HepG2 (cell line): ENCODE results near the gene CISH. TPM values are rescaled to one million over a fixed set of nuclear protein-coding genes. Genes with fewer than 3 reads are reported as not detected.

ENCODE experiments used
- ATAC-seq: fragments of 200-7000 bp; cut with Tn5 transposase; 3 replicates; pipeline ENCODE4 v1.9.1; 2020; ENCODE audit warnings: mild to moderate bottlenecking, moderate library complexity
- BruUV-seq: library from RNA; stranded (reverse); fragments of 400-500 nt; replicated peaks from 2 replicates; lab custom pipeline; 2021; lab: Mats Ljungman, UMichigan
- CTCF ChIA-PET: fragments of 300-600 bp; formaldehyde crosslinking; extraction: SDS; loops from one replicate; lab custom pipeline; 2021; ENCODE audit warnings: low total read pairs, inconsistent platforms, low intra/inter-chr PET ratio; lab: Yijun Ruan, JAX
- POLR2A ChIA-PET: fragments of 350-600 bp; sonication (Branson Sonifier 250); formaldehyde crosslinking; loops from one replicate; lab custom pipeline; 2020; ENCODE audit warnings: antibody characterized with exemption, inconsistent platforms; lab: Yijun Ruan, JAX
- DNase-seq: peaks from one replicate; pipeline ENCODE4 v3.0.0-alpha.2; 2015; ENCODE audit warnings: low spot score
- FAIRE-seq: peaks from 3 replicates; lab custom pipeline; 2011; peaks lifted over from hg19 to GRCh38; lab: Jason Lieb, UNC
- H2AFZ ChIP-seq: one replicate; pipeline ENCODE4 v1.6.1; 2011; ENCODE audit warnings: low read length, inconsistent platforms
- H3K27ac ChIP-seq: fragments of 300-600 bp; 3 replicates; pipeline ENCODE4 v1.8.0; 2011; ENCODE audit warnings: mixed run types, mild to moderate bottlenecking, mixed read lengths, low read length, inconsistent platforms; ENCODE audit not compliant: insufficient read depth; ENCODE audit errors: extremely low read length
- H3K27me3 ChIP-seq, 2 experiments: fragments of 200-600 bp in 1 of 2; 2 replicates in 1 of 2; 3 replicates in 1 of 2; pipeline versions ENCODE4 v1.6.0 to v1.8.0; 2011; ENCODE audit warnings: low read length in 2 of 2, mild to moderate bottlenecking in 2 of 2, moderate library complexity in 2 of 2, inconsistent platforms in 1 of 2; ENCODE audit not compliant: insufficient read depth in 2 of 2, control insufficient read depth in 1 of 2
- H3K36me3 ChIP-seq, 2 experiments: fragments of 200-600 bp in 1 of 2; replicated peaks in 1 of 2; 2 replicates in 1 of 2; 3 replicates in 1 of 2; pipeline versions ENCODE4 v1.5.1 to v1.8.0; 2011; ENCODE audit warnings: low read length in 2 of 2, inconsistent platforms in 1 of 2; ENCODE audit not compliant: insufficient read depth in 2 of 2, control insufficient read depth in 1 of 2
- H3K4me1 ChIP-seq: 2 replicates; pipeline ENCODE4 v1.5.1; 2012; ENCODE audit warnings: low read length, inconsistent platforms; ENCODE audit not compliant: insufficient read depth
- H3K4me2 ChIP-seq: 2 replicates; pipeline ENCODE4 v1.6.0; 2011; ENCODE audit warnings: low read depth, low read length, inconsistent platforms
- H3K4me3 ChIP-seq, 3 experiments: fragments of 200-600 bp in 1 of 3; sonication (generic), shearing (Covaris generic) in 1 of 3; replicated peaks in 1 of 3; 2 replicates each; pipeline ENCODE4 v1.5.1; 2011 to 2016; ENCODE audit warnings: low read length in 3 of 3, inconsistent platforms in 2 of 3, low read depth in 2 of 3, mild to moderate bottlenecking in 2 of 3, control low read depth in 1 of 3, mixed read lengths in 1 of 3; ENCODE audit not compliant: insufficient read depth in 1 of 3
- H3K79me2 ChIP-seq: one replicate; pipeline ENCODE4 v1.6.1; 2011; ENCODE audit warnings: low read length, inconsistent platforms; ENCODE audit not compliant: insufficient read depth
- H3K9ac ChIP-seq: 2 replicates; pipeline ENCODE4 v1.6.0; 2011; ENCODE audit warnings: mild to moderate bottlenecking, low read depth, low read length, inconsistent platforms; ENCODE audit not compliant: insufficient read depth
- H3K9me3 ChIP-seq: 2 replicates; pipeline ENCODE4 v1.5.1; 2012; ENCODE audit warnings: mild to moderate bottlenecking, low read length
- H4K20me1 ChIP-seq: 2 replicates; pipeline ENCODE4 v1.6.0; 2011; ENCODE audit warnings: inconsistent platforms, mild to moderate bottlenecking, low read length, moderate library complexity; ENCODE audit not compliant: insufficient read depth
- AGO2 ChIP-seq: fragments of 200-400 bp; formaldehyde crosslinking; optimal IDR thresholded peaks from 2 replicates; pipeline ENCODE3; 2017; ENCODE audit warnings: mild to moderate bottlenecking, low read depth, low read length, moderate library complexity
- ZBTB3 ChIP-seq: sonication (generic); formaldehyde crosslinking; IDR thresholded peaks from 2 replicates; pipeline ENCODE4 v1.4.0; 2020; ENCODE audit warnings: low read depth, mild to moderate bottlenecking, moderate library complexity, missing genetic modification reagents, borderline replicate concordance
- ZNF430 ChIP-seq: sonication (generic); formaldehyde crosslinking; IDR thresholded peaks from 2 replicates; pipeline ENCODE4 v1.9.0; 2021; ENCODE audit warnings: mild to moderate bottlenecking, missing genetic modification reagents
- ZNF615 ChIP-seq: sonication (generic); formaldehyde crosslinking; IDR thresholded peaks from 2 replicates; pipeline ENCODE4 v1.5.0; 2020; ENCODE audit warnings: mild to moderate bottlenecking, missing genetic modification reagents, borderline replicate concordance
- ZNF7 ChIP-seq: IDR thresholded peaks from 2 replicates; pipeline ENCODE4 v1.6.1; 2016; ENCODE audit warnings: missing biosample characterization, missing genetic modification reagents
- ZNF790 ChIP-seq: sonication (generic); formaldehyde crosslinking; IDR thresholded peaks from 2 replicates; pipeline ENCODE4 v1.8.0; 2022; ENCODE audit warnings: missing genetic modification reagents, mild to moderate bottlenecking, borderline replicate concordance
- WGBS: methylation state at CpG from one replicate; pipeline ENCODE4 v1.1.6; 2017; ENCODE audit warnings: low lambda C conversion rate; 5-methylcytosine and 5-hydroxymethylcytosine counted together
- in situ Hi-C: cut with HindIII; loops from 2 replicates; pipeline ENCODE4 v1.10.0; 2017; ENCODE audit warnings: low pct_unique_long_range_greater_than_20kb; ENCODE audit not compliant: extremely low pct_ligation_motif_present
- intact Hi-C: fragments of 100-400 bp; cut with micrococcal nuclease; formaldehyde crosslinking; loops from one replicate; pipeline ENCODE4 v1.10.0; 2022; ENCODE audit not compliant: unreplicated experiment
- polyA plus RNA-seq, 8 experiments: library from polyadenylated mRNA; depleted of rRNA in 3 of 8; stranded (reverse) in 7 of 8; unstranded in 1 of 8; fragments of >200 nt; fragmentation: Illumina TruSeq in 4 of 8; extraction: Trizol in 4 of 8; gene quantifications; 2 replicates each; pipeline versions ENCODE4 v1.2.1 to v1.2.3, GENCODE V29; 2011 to 2016; ENCODE audit warnings: low read depth in 4 of 8, missing spikeins in 1 of 8, mixed read lengths in 1 of 8; ENCODE audit not compliant: insufficient read depth in 1 of 8
- total RNA-seq, 5 experiments: library from RNA; depleted of rRNA; stranded (reverse); fragments of >200 nt; fragmentation: Illumina TruSeq; extraction: Trizol; gene quantifications; 2 replicates each; pipeline ENCODE4 v1.2.3, GENCODE V29; 2016; ENCODE audit warnings: low read depth in 1 of 5
- TF ChIP-seq, protein P1 (sequence below): sonication (generic); formaldehyde crosslinking; IDR thresholded peaks from 2 replicates; pipeline ENCODE4 v1.9.0; 2022; ENCODE audit warnings: missing genetic modification reagents, mild to moderate bottlenecking, borderline replicate concordance

CISH gene
- total and polyA plus RNA-seq, 2 of the 13 experiments (the other 11 are each of a cell fraction or from before 2014, with no cell fraction given) = 0.91 to 1.5 TPM

DNA sequence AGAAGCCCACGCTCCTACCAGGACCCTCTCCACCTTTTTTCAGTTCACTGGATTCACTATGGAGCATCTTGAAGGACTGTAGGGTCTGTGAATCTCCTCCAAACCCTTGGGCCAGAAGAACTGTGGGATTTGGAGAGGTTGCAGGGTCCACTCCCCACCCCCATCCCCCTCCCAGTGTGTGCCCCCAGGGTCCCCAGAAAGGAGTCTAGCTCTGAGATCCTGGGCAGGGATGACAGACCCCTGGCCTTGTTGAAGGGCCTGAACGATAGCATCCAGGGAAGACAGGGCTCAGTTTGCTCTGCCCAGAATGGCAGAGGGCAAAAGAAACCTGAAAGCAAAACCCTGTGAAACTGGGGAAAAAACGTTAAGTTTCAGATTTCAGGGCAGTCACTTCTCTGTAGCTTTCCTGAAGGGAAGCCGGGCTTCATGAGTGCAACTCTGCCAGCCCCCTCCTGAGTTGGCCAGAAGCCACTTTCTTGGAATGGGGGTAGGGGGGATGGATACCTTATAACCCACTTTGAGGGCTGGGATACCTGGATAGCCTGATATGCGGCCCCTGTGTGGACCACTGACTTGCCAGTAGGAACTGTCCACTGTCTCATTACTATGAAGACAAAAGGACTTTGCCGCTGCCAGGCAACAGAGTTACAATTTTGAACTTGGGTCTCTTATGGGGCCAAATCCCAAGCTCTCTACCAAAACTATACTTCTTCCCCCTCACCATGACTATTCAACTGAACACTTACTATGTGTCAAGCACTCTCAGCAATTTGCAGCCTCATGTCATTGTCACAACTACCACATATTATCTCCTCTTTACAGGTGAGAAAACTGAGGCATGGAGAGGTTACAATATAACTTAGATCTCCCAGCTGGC lies 1.6 kb upstream of the CISH start:
- no peak for DNase-seq
- intact Hi-C loops = loop anchor here (10.0 kb wide), 1 partner anchor 352 kb away; no protein-coding TSS in a partner anchor
- in situ Hi-C loops = loop anchor here (5.0 kb wide), 1 partner anchor 41 kb away; no protein-coding TSS in a partner anchor

More for the DNA sequence above, 1.6 kb upstream of the CISH start:
- H3K4me2 ChIP-seq = no peak overlapping the region
- H4K20me1 ChIP-seq = no peaks in the 10 kb centered on the region
- H2AFZ ChIP-seq = no peak overlapping the region
- H3K4me3 ChIP-seq = no peak overlapping the region
- peaks cover 0 to 10% of the 10 kb centered on the region in 2 experiments; a peak in 1 of 5 replicates for H3K27me3 ChIP-seq
- 50% methylated on average over 6 of the region's 6 CpGs for WGBS
- H3K79me2 ChIP-seq = peaks cover 7% of the 10 kb centered on the region
- BruUV-seq = no TSS peak
- ChIA-PET POLR2A (interaction anchor here (1.3 to 4.5 kb wide), 3 partner anchors 11 to 43 kb away, joined by 3 to 101 read pairs (median 64); partner anchors contain the start of gene HEMK1), CTCF (interaction anchor here (0.7 to 8.0 kb wide), 4 partner anchors 30 to 94 kb away, joined by 3 to 182 read pairs (median 4); partner anchors contain the start of gene HEMK1)
- H3K27ac ChIP-seq = no peak overlapping the region
- H3K4me1 ChIP-seq = peaks cover 52% of the 10 kb centered on the region
- FAIRE-seq (no peak), ATAC-seq (no peak)
- no peak overlapping the region for H3K9ac ChIP-seq
- no peaks in the 10 kb centered on the region; a peak in 1 of 5 replicates for H3K36me3 ChIP-seq
- TF ChIP-seq ZNF615 (CRISPR knock-in tag) (no peak), AGO2 (no peak), ZBTB3 (no peak), ZNF7 (CRISPR knock-in tag) (no peak), ZNF790 (no peak), ZNF430 (CRISPR knock-in tag) (no peak)
- TF ChIP-seq, protein P1, sequence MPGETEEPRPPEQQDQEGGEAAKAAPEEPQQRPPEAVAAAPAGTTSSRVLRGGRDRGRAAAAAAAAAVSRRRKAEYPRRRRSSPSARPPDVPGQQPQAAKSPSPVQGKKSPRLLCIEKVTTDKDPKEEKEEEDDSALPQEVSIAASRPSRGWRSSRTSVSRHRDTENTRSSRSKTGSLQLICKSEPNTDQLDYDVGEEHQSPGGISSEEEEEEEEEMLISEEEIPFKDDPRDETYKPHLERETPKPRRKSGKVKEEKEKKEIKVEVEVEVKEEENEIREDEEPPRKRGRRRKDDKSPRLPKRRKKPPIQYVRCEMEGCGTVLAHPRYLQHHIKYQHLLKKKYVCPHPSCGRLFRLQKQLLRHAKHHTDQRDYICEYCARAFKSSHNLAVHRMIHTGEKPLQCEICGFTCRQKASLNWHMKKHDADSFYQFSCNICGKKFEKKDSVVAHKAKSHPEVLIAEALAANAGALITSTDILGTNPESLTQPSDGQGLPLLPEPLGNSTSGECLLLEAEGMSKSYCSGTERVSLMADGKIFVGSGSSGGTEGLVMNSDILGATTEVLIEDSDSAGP = no peak
- H3K9me3 ChIP-seq = no peaks in the 10 kb centered on the region
